Germinal center (tissue), 1 donor: Measurements from ENCODE around the gene PDE4D.

Experiments used
- DNase-seq: peaks from one replicate; pipeline ENCODE4 v3.0.0; 2012; ENCODE audit warnings: mixed read lengths, low spot score

The PDE4D gene

GRCh38 chr5:59655693-59656309 lies 237.7 kb downstream of the PDE4D start:
- no peak for DNase-seq

- no peak for DNase-seq
These were observed 238.8 kb downstream of the PDE4D start for GRCh38 chr5:59654691-59655090.

- DNase-seq: no peak
These were observed 241.1 kb downstream of the PDE4D start for GRCh38 chr5:59652449-59652848.

GRCh38 chr5:59648949-59649921 lies 244.3 kb downstream of the PDE4D start:
- no peak for DNase-seq

DNA sequence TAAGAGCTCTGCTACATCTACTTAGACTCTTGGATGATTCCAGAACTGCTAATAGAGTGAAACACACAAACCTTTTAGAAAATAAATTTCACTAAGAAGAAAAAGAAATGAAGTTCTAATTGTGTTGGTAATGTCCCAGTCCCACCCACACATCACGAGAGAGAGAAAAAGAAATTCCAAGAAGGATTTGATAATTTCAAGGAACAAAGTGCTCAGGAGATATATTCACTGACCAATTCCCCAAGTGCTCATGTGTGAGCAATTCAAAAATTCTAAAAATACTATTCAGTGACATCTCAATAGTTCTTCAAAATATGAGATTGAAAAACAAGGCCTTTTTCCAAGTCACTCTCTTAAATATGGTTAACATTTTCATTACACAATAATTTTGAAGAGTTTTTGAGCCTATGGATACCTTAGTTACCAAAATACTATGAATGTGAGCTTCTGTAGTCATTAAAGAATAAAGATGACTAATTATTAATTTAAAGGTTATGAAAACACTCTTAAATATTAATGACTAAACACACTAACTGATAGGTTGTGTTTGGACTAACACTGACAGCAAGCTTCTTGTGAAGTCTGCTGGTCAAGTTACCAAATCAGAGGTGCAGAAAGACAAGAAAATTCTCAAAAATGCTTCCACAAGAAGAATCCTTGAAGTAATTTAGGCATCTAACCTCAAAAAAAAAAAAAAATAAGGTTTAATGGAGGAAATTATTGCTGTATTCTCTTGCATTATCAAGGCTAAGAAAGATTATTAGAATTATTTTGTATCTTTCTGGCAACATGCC lies 245.3 kb downstream of the PDE4D start:
- no peak for DNase-seq

DNA sequence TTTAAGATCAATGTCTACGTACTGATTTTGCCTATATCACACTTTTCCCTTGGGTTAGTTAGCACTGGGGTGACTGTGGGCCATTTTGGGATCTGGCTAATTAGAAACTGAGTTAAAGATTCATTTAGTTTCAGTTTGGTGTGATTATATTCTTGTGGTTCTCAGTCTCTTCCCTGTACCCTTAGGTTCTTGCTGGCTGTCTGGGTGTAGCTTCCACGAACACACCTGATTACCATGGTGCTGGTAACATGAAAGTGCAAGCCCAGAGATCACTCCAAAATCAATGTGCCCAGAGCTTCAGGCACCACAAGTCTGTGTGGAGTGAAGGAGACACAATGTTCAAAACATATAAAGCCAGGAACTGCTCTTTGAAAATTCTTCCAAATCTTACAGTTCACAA lies 248.1 kb downstream of the PDE4D start:
- DNase-seq: no peak

DNA sequence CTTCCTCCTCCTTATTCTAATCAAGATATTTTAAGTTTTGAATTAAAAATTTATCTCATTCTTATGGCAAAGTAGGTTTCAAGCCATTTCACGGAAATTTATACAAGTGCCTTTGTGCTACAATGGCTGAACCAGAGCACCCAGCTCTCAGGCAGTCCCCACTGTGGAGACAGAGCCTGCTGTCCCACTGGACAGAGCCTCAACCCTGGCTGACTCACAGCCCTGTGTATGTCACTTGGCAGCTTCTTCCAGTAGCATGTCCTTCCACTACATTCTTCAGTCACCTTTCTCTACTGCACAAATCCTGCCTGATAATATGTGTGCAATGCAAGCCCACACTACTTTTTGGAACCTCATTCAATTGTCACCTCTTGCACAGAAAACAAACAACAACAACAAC lies 253.1 kb downstream of the PDE4D start:
- DNase-seq: no peak

GRCh38 chr5:59637884-59638580 lies 255.5 kb downstream of the PDE4D start:
- DNase-seq: no peak

DNA sequence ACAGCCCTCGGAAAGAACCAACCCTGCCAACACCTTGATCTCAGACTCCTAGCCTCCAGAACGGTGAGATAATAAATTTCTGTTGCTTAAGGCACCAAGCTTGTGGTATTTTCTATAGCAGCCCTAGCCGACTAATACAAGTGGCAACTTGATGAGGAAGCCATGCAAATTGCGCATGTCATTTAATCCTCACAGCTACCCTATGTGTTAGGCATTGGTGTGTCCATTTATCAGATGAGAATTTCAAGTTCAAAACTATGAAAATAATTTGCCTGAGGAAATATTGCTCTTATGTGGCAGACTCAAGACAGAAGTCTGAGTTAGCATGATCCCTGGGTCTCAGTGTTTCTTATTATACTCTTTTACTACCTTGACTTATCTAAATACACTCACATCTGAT lies 264.0 kb downstream of the PDE4D start:
- DNase-seq: no peak

- no peak for DNase-seq
These were observed 265.3 kb downstream of the PDE4D start for GRCh38 chr5:59628062-59628828.

DNA sequence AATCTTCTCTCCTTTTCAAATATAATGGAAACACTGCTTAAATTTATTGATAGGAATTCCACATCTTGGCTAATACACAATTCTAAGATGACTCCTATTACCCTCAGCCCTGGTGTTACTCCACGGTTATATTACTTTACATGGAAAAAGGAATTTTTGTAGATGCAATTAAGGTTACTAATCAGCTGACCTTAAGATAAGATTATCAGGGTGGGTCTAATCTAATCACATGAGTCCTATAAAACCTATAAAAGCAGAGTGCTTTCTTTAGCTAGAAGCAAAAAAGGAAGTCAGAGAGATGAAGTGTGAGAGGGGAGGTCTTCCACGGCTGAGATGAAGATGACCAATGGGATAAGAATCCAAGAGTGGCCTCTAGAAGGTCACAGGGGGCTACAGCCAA lies 268.6 kb downstream of the PDE4D start:
- DNase-seq: no peak

DNA sequence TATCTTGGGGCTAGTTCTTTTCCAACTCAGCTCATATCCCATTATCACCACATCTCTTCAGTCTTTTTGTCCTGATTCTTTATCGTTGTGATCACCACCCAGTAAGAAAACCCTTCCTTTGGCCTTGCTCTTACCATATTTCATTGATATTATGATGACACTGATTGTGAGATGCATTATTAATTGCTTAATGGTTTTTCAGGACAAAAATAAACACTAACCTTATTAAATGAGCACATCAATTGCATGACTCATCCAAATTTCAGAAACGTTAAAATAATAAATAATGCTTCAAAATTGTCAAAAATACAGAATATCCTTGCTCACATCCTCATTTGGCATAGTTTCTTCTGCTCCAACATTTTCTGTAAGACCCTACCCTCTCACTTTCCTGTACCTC lies 270.7 kb downstream of the PDE4D start:
- no peak for DNase-seq

DNA sequence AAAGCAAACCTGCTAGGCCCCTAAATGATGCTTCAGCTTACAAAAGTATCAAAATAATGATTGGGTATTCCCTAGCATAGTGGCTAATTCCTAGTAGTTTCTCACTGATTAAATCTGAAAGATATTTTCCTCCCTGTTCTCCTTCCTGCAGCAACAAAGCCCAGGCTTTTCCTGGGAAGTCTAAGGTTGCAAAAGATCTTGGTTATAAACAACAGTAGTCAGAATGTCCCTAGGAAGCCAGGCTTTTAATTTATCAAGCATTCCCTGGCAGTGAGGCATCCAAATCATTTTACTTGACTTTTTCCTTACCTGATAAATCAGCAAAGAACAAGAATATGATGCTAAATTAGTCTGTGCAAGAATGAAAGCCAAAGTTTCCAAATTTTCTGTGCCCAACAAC lies 272.0 kb downstream of the PDE4D start:
- DNase-seq: no peak

GRCh38 chr5:59620535-59621212 lies 272.9 kb downstream of the PDE4D start:
- peak; percentile 9 for DNase-seq

- DNase-seq: no peak
These were observed 274.9 kb downstream of the PDE4D start for GRCh38 chr5:59618644-59619043.

DNA sequence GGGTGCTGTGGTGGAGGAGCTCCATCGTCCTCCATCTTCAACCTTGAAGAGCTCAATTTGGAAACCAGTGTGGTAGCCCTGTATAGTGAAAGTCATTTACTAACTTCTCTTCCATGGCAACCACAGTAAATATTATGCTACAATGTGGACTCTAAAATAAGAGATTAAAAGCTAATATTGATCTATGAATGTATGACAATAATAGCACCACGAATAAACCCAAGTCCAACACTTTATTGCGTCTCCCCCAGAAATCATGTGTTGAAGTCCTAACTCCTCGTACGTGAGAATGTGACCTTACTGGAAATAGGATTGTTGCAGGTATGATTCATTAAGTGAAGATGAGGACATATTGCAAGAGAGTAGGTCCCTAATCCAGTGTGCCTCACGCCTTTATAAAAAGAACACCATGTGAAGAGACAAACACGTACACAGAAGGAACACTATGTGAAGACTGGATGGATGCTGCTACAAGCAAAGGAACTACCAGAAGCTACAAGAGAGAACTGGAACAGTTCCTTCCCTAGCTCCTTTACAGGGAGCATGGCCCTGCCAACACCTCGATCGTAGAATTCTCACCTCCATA lies 276.2 kb downstream of the PDE4D start:
- no peak for DNase-seq

- DNase-seq: no peak
These were observed 277.1 kb downstream of the PDE4D start for GRCh38 chr5:59616413-59616812.

DNA sequence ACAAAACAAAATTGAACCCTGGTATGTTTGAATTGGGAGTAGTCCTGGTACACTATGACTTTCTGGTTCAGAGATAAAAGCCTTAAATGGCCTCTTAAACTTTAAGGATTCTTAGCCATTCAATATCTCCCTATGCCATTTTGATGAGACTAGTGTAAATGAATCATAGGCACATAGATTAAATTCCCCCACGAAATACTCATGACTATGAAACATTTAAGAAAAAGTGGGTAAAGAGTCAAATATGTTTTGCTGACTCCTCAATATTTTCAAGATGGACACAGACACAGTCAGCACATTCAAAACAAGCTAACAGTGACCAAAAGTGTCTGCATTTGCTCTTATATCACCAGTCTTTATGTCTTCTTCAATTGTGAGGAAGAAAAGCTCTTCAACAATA lies 278.3 kb downstream of the PDE4D start:
- no peak for DNase-seq

DNA sequence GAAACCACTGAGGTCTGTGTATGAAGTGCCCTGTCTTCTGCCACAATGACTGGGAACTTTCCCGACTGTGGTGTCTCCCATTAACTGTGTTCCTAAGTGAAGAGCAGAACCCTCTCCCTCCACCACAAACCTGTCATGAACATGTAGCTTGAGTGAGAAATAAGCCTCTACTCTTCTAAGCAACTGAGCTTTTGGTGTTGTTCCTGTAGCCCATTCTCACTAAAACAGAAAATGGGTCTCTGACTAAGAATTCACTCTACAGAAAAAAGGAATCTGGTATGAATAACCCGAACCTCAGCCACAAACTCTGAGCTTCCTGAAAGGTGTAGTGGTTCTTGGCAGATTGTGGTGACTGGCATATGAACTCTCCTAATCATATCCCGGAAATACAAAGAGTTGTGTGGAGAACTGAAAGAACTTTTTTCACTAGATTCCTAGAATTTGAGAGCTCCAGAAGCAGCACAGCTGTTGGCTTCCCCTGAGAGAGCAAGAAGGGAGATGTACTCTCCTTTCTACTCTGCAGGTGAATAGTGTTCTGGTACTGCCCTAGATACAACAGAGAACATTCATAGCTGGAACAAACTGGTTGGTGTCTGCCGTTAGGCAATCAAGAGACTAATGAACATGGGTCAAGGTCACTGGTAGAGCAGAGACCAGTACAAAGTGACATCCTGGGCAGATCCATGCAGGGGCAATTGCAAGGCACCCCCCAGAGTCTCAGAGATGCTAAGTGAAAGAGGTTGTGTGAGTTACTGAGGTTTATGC lies 283.8 kb downstream of the PDE4D start:
- DNase-seq: no peak

GRCh38 chr5:59608745-59609144 lies 284.8 kb downstream of the PDE4D start:
- DNase-seq: no peak
